B cell (primary cell): ENCODE data around the gene SCN7A. TPM values are rescaled to one million over a fixed set of nuclear protein-coding genes. Genes with fewer than 3 reads are reported as not detected.

ENCODE experiments used
- ATAC-seq: fragments of 200-7000 bp; cut with Tn5 transposase; one replicate; pipeline ENCODE4 v1.10.0; 2021; ENCODE audit warnings: low read depth, mild to moderate bottlenecking, moderate number of reproducible peaks, moderate library complexity
- CTCF ChIA-PET: fragments of 350-600 bp; sonication (Branson Sonifier 250); formaldehyde crosslinking; loops from one replicate; lab custom pipeline; 2021; ENCODE audit warnings: antibody characterized with exemption, inconsistent platforms; lab: Charles Lee
- POLR2A ChIA-PET: fragments of 350-600 bp; sonication (Branson Sonifier 250); formaldehyde crosslinking; loops from one replicate; lab custom pipeline; 2021; ENCODE audit warnings: antibody characterized with exemption; lab: Charles Lee
- DNase-seq: peaks from one replicate; pipeline ENCODE4 v3.0.0; 2013
- H2AFZ ChIP-seq: 2 replicates; pipeline ENCODE4 v1.6.1; 2012; ENCODE audit warnings: mild to moderate bottlenecking, low read depth, low read length; ENCODE audit not compliant: insufficient read depth, poor library complexity, severe bottlenecking
- H3K27ac ChIP-seq, 2 donors: 1 replicate in 1 of 2; 2 replicates in 1 of 2; pipeline ENCODE4 v1.5.1; 2012 to 2013; ENCODE audit warnings: low read length in 2 of 2, mild to moderate bottlenecking in 2 of 2, moderate library complexity in 1 of 2
- H3K27me3 ChIP-seq, 4 experiments: fragments of 200-600 bp in 1 of 4; sonication (generic) in 1 of 4; replicated peaks in 1 of 4; 1 replicate in 2 of 4; 2 replicates in 2 of 4; pipeline versions ENCODE4 v1.6.1 to v1.7.0; 2013 to 2016; ENCODE audit warnings: low read length in 3 of 4, mild to moderate bottlenecking in 2 of 4, mixed read lengths in 1 of 4, moderate library complexity in 1 of 4; ENCODE audit not compliant: insufficient read depth in 4 of 4, control insufficient read depth in 3 of 4; ENCODE audit errors: control extremely low read depth in 1 of 4
- H3K36me3 ChIP-seq, 2 experiments: replicated peaks in 1 of 2; 1 replicate in 1 of 2; 2 replicates in 1 of 2; pipeline versions ENCODE4 v1.6.1 to v1.7.1; 2013; ENCODE audit warnings: low read length in 1 of 2; ENCODE audit not compliant: insufficient read depth in 2 of 2, control insufficient read depth in 1 of 2; ENCODE audit errors: control extremely low read depth in 1 of 2, extremely low read depth in 1 of 2
- H3K4me1 ChIP-seq, 2 donors: fragments of 200-600 bp in 1 of 2; sonication (generic) in 1 of 2; 1 replicate in 1 of 2; 2 replicates in 1 of 2; pipeline versions ENCODE4 v1.5.1 to v1.6.1; 2013 to 2017; ENCODE audit warnings: low read length in 2 of 2; ENCODE audit not compliant: control insufficient read depth in 2 of 2, insufficient read depth in 2 of 2
- H3K4me2 ChIP-seq: replicated peaks from 2 replicates; pipeline ENCODE3; 2012; ENCODE audit warnings: mild to moderate bottlenecking, low read depth, low read length; ENCODE audit not compliant: poor library complexity, severe bottlenecking
- H3K4me3 ChIP-seq, 5 experiments: fragments of 200-600 bp in 1 of 5; sonication (generic) in 1 of 5; 1 replicate in 3 of 5; 2 replicates in 2 of 5; pipeline versions ENCODE4 v1.5.1 to v1.7.0; 2011 to 2016; ENCODE audit warnings: low read length in 4 of 5, mild to moderate bottlenecking in 4 of 5, low read depth in 2 of 5, control low read depth in 1 of 5, moderate library complexity in 1 of 5; ENCODE audit not compliant: insufficient read depth in 1 of 5; ENCODE audit errors: control extremely low read depth in 1 of 5, extremely low read depth in 1 of 5
- H3K79me2 ChIP-seq: fragments of 200-600 bp; sonication (generic); one replicate; pipeline ENCODE4 v1.6.0; 2016; ENCODE audit warnings: low read length; ENCODE audit not compliant: control insufficient read depth, insufficient read depth
- H3K9ac ChIP-seq: fragments of 200-600 bp; sonication (generic); 2 replicates; pipeline ENCODE4 v1.6.1; 2017; ENCODE audit warnings: mild to moderate bottlenecking, low read length, moderate library complexity
- H3K9me3 ChIP-seq, 3 donors: one replicate each; pipeline versions ENCODE4 v1.6.1 to v1.7.1; 2013; ENCODE audit warnings: low read length in 2 of 3; ENCODE audit not compliant: control insufficient read depth in 2 of 3, insufficient read depth in 1 of 3; ENCODE audit errors: control extremely low read depth in 1 of 3
- H4K20me1 ChIP-seq: 2 replicates; pipeline ENCODE4 v1.6.0; 2012; ENCODE audit warnings: mild to moderate bottlenecking, low read length; ENCODE audit not compliant: insufficient read depth, control insufficient read depth, poor library complexity, severe bottlenecking
- H3K27ac Mint-ChIP-seq: one replicate; pipeline ENCODE4 v1.8.0; 2021; ENCODE audit warnings: mixed read lengths
- H3K27me3 Mint-ChIP-seq: one replicate; pipeline ENCODE4 v1.8.0; 2021; ENCODE audit warnings: mixed read lengths
- H3K4me1 Mint-ChIP-seq: one replicate; pipeline ENCODE4 v1.8.0; 2021; ENCODE audit warnings: mixed read lengths
- H3K4me3 Mint-ChIP-seq: one replicate; pipeline ENCODE4 v1.8.0; 2021; ENCODE audit warnings: mixed read lengths
- H3K9me3 Mint-ChIP-seq: one replicate; pipeline ENCODE4 v1.8.0; 2022; ENCODE audit warnings: mixed read lengths; ENCODE audit not compliant: insufficient read depth
- EZH2 ChIP-seq: IDR thresholded peaks from 2 replicates; pipeline ENCODE4 v1.6.1; 2012; ENCODE audit warnings: borderline replicate concordance, low read depth, mild to moderate bottlenecking, moderate library complexity, low read length; ENCODE audit not compliant: insufficient read depth, poor library complexity, severe bottlenecking
- WGBS: methylation state at CpG from one replicate; pipeline ENCODE4 v1.1.5; 2013; ENCODE audit warnings: missing lambda C conversion rate; ENCODE audit not compliant: insufficient coverage; 5-methylcytosine and 5-hydroxymethylcytosine counted together
- intact Hi-C: fragments of 100-400 bp; cut with micrococcal nuclease; formaldehyde crosslinking; loops from one replicate; pipeline ENCODE4 v1.10.0; 2022
- polyA plus RNA-seq: library from polyadenylated mRNA; depleted of rRNA; stranded (reverse); fragments of >200 nt; gene quantifications from 2 replicates; pipeline ENCODE4 v1.2.3, GENCODE V29; 2012
- total RNA-seq, 2 donors: library from RNA; stranded (reverse); fragments of 120-200 nt in 1 of 2; gene quantifications; 1 replicate in 1 of 2; 2 replicates in 1 of 2; pipeline versions ENCODE4 v1.2.3 to v1.2.4, GENCODE V29; 2013 to 2022
- TF ChIP-seq, protein P1 (sequence below): fragments of 200-600 bp; IDR thresholded peaks from one replicate; pipeline ENCODE4 v1.8.0; 2022; ENCODE audit warnings: antibody characterized with exemption, mild to moderate bottlenecking

The SCN7A gene
- total and polyA plus RNA-seq, 2 donors (not counting 1 experiment from before 2014, with no cell fraction given), result not detected

DNA sequence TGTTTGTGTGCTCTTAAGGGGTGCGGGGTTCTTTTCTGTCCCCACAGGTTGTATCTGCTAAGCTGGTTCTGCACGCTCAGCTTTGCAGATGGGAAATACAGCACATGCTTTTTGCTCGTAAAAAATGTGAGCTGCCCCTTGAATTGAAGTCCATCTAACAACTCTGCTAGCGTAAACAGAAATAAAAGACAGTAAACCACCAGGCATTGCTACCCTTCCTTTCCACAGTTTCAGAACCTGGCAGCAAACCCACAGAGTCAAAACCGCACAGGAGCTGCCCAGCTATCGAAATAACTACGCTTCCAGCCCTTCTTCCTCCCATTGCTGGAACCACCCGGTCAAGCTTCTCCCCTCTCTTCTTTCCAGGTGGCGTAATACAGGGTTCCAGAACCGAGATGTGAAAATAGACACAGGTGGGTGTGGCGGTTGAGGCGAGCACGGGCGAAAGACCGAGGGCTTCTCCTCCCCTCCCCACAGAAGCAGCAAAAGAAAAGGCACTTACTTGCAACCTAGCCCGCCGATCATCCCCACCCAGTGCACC lies 118.8 kb downstream of the SCN7A start:
- no peaks in the 10 kb centered on the region for H3K9me3 Mint-ChIP-seq

DNA sequence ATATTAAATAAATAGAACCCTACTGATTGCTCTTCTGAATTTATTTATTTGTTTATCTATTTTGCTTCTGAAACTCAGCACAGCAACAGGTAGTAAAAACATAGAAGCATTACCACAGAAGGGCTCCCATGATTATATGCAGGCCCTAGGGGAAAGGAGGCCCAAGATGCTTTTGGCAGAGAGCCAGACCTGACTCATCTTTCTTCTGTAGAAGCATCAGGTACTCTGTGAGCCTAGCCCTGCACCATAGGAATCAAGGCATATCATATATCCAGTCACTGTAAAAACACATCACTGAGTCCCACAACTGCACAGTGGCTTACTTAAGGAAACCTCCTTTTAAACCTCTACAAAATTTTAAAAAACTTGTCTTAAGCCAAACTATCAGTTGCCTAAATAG lies 120.1 kb downstream of the SCN7A start:
- Mint-ChIP-seq H3K9me3 (no peaks in the 10 kb centered on the region), H3K4me1 (peaks cover 14% of the 10 kb centered on the region), H3K27ac (no peak overlapping the region), H3K27me3 (peaks cover 38% of the 10 kb centered on the region), H3K4me3 (no peak overlapping the region)
- Histone ChIP-seq H2AFZ (no peak overlapping the region), H3K79me2 (no peaks in the 10 kb centered on the region), H4K20me1 (no peaks in the 10 kb centered on the region), H3K27me3 (peaks cover 0 to 15% (median 4%) of the 10 kb centered on the region in 4 experiments), H3K9ac (no peak overlapping the region), H3K4me1 (peaks cover 11 to 13% of the 10 kb centered on the region in 2 donors), H3K9me3 (no peaks in the 10 kb centered on the region), H3K4me3 (no peak overlapping the region), H3K4me2 (no peak overlapping the region), H3K36me3 (no peaks in the 10 kb centered on the region), H3K27ac (no peak overlapping the region)
- POLR2A ChIA-PET, result no interaction called here
- no peak for DNase-seq
- ATAC-seq, result no peak
- intact Hi-C loops, result no loop called here
- TF ChIP-seq, protein P1, sequence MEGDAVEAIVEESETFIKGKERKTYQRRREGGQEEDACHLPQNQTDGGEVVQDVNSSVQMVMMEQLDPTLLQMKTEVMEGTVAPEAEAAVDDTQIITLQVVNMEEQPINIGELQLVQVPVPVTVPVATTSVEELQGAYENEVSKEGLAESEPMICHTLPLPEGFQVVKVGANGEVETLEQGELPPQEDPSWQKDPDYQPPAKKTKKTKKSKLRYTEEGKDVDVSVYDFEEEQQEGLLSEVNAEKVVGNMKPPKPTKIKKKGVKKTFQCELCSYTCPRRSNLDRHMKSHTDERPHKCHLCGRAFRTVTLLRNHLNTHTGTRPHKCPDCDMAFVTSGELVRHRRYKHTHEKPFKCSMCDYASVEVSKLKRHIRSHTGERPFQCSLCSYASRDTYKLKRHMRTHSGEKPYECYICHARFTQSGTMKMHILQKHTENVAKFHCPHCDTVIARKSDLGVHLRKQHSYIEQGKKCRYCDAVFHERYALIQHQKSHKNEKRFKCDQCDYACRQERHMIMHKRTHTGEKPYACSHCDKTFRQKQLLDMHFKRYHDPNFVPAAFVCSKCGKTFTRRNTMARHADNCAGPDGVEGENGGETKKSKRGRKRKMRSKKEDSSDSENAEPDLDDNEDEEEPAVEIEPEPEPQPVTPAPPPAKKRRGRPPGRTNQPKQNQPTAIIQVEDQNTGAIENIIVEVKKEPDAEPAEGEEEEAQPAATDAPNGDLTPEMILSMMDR, result no peak
- no peak for TF ChIP-seq EZH2
- CTCF ChIA-PET, result no interaction called here

More for the DNA sequence above, 118.8 kb downstream of the SCN7A start:
- Histone ChIP-seq H3K9ac (no peak overlapping the region), H2AFZ (peak overlapping the region; percentile 56), H3K4me3 (peak overlapping the region in 3 of 5 experiments; percentile 15 to 71 (median 23)), H3K36me3 (no peaks in the 10 kb centered on the region), H3K9me3 (no peaks in the 10 kb centered on the region), H3K4me1 (peaks cover 11 to 13% of the 10 kb centered on the region in 2 donors), H4K20me1 (no peaks in the 10 kb centered on the region), H3K27me3 (peaks cover 0 to 15% (median 4%) of the 10 kb centered on the region in 4 experiments), H3K27ac (no peak overlapping the region), H3K4me2 (peak overlapping the region; percentile 66), H3K79me2 (no peaks in the 10 kb centered on the region)
- no peak for TF ChIP-seq EZH2
- TF ChIP-seq, protein P1, result no peak
- Mint-ChIP-seq H3K4me1 (peaks cover 14% of the 10 kb centered on the region), H3K4me3 (peak overlapping the region; percentile 65), H3K27me3 (peaks cover 41% of the 10 kb centered on the region), H3K27ac (no peak overlapping the region)
- WGBS, result 5% methylated on average over 15 of the region's 17 CpGs
- intact Hi-C loops, result no loop called here
- ChIA-PET POLR2A (no interaction called here), CTCF (no interaction called here)
- DNase-seq (peak; percentile 5), ATAC-seq (no peak)
